K562 (cell line): ENCODE data around the gene KLF13. TPM values are rescaled to one million over a fixed set of nuclear protein-coding genes. Genes with fewer than 3 reads are reported as not detected.

ENCODE experiments used
- ATAC-seq: fragments of 200-7000 bp; cut with Tn5 transposase; 3 replicates; pipeline ENCODE4 v1.9.1; 2020; ENCODE audit warnings: moderate library complexity
- BruUV-seq: library from RNA; stranded (reverse); fragments of 400-500 nt; replicated peaks from 2 replicates; lab custom pipeline; 2021; lab: Mats Ljungman, UMichigan
- CTCF ChIA-PET: fragments of 300-600 bp; formaldehyde crosslinking; extraction: SDS; loops from one replicate; lab custom pipeline; 2021; ENCODE audit warnings: low intra/inter-chr PET ratio; lab: Yijun Ruan, JAX
- POLR2A ChIA-PET: fragments of 300-600, 350-650 bp; sonication (Branson Sonifier 250); formaldehyde crosslinking; extraction: SDS; loops from one replicate; lab custom pipeline; 2021; ENCODE audit warnings: antibody characterized with exemption, inconsistent platforms; lab: Yijun Ruan, JAX
- DNase-seq, 4 experiments: peaks; one replicate each; pipeline versions ENCODE4 v3.0.0 to v3.0.0-alpha.2; 2011 to 2018; ENCODE audit warnings: low spot score in 3 of 4, mixed read lengths in 3 of 4; ENCODE audit errors: extremely low read depth in 1 of 4
- FAIRE-seq: peaks from 2 replicates; lab custom pipeline; 2011; peaks lifted over from hg19 to GRCh38; lab: Jason Lieb, UNC
- H2AFZ ChIP-seq: 2 replicates; pipeline ENCODE4 v1.6.0; 2011; ENCODE audit warnings: low read depth, low read length, control low read depth, inconsistent platforms
- H3K27ac ChIP-seq: fragments of 200-600 bp; 3 replicates; pipeline ENCODE4 v1.8.0; 2011; ENCODE audit warnings: low read depth, mild to moderate bottlenecking, control low read depth, inconsistent platforms, low read length, moderate library complexity, mixed read lengths; ENCODE audit errors: extremely low read depth
- H3K27me3 ChIP-seq, 2 experiments: fragments of 300-600 bp in 1 of 2; 2 replicates in 1 of 2; 3 replicates in 1 of 2; pipeline versions ENCODE4 v1.6.0 to v1.8.0; 2011; ENCODE audit warnings: inconsistent platforms in 2 of 2, low read length in 2 of 2, mild to moderate bottlenecking in 1 of 2, mixed read lengths in 1 of 2, moderate library complexity in 1 of 2; ENCODE audit not compliant: control insufficient read depth in 2 of 2, insufficient read depth in 2 of 2
- H3K36me3 ChIP-seq: fragments of 300-600 bp; 3 replicates; pipeline ENCODE4 v1.8.0; 2011; ENCODE audit warnings: mild to moderate bottlenecking, low read length, inconsistent platforms; ENCODE audit not compliant: control insufficient read depth, insufficient read depth
- H3K4me1 ChIP-seq, 2 experiments: fragments of 200-600 bp in 1 of 2; replicated peaks in 1 of 2; 2 replicates in 1 of 2; 3 replicates in 1 of 2; pipeline versions ENCODE4 v1.5.1 to v1.8.0; 2011; ENCODE audit warnings: inconsistent platforms in 2 of 2, low read length in 2 of 2, mild to moderate bottlenecking in 1 of 2, mixed read lengths in 1 of 2, moderate library complexity in 1 of 2; ENCODE audit not compliant: control insufficient read depth in 2 of 2, insufficient read depth in 2 of 2
- H3K4me2 ChIP-seq: 2 replicates; pipeline ENCODE4 v1.6.1; 2011; ENCODE audit warnings: low read length, control low read depth, inconsistent platforms, mixed read lengths; ENCODE audit not compliant: insufficient read depth
- H3K4me3 ChIP-seq: fragments of 200-600 bp; sonication (generic), shearing (Covaris generic); 2 replicates; pipeline ENCODE4 v1.5.1; 2016; ENCODE audit warnings: control low read depth, inconsistent platforms
- H3K79me2 ChIP-seq: fragments of 200-600 bp; 3 replicates; pipeline ENCODE4 v1.8.0; 2011; ENCODE audit warnings: low read length, inconsistent platforms; ENCODE audit not compliant: control insufficient read depth, insufficient read depth
- H3K9ac ChIP-seq, 2 experiments: 2 replicates each; pipeline versions ENCODE4 v1.6.0 to v1.6.1; 2011; ENCODE audit warnings: low read depth in 2 of 2, low read length in 2 of 2, control low read depth in 1 of 2, inconsistent platforms in 1 of 2, mild to moderate bottlenecking in 1 of 2, mixed read lengths in 1 of 2; ENCODE audit not compliant: insufficient read depth in 1 of 2
- H3K9me1 ChIP-seq: one replicate; pipeline ENCODE4 v1.6.0; 2011; ENCODE audit warnings: inconsistent platforms, mild to moderate bottlenecking, low read length, moderate library complexity; ENCODE audit not compliant: control insufficient read depth, insufficient read depth
- H3K9me3 ChIP-seq: replicated peaks from 2 replicates; pipeline ENCODE4 v1.5.1; 2011; ENCODE audit warnings: low read depth, low read length, inconsistent platforms; ENCODE audit not compliant: control insufficient read depth, insufficient read depth
- H4K20me1 ChIP-seq: replicated peaks from 2 replicates; pipeline ENCODE4 v1.6.1; 2011; ENCODE audit warnings: low read length, inconsistent platforms, mixed read lengths; ENCODE audit not compliant: control insufficient read depth, insufficient read depth
- MXD1 ChIP-seq: fragments of 250-450 bp; sonication (Bioruptor Pico); IDR thresholded peaks from 2 replicates; pipeline ENCODE4 v1.8.0; 2021; ENCODE audit warnings: borderline replicate concordance, mild to moderate bottlenecking, moderate library complexity; ENCODE audit not compliant: poor library complexity, severe bottlenecking
- RHOXF2B ChIP-seq: fragments of 250-450 bp; sonication (Bioruptor Pico); conservative IDR thresholded peaks from 2 replicates; pipeline ENCODE4 v1.5.1; 2021
- TOE1 ChIP-seq, 2 experiments: fragments of 450-650 bp in 1 of 2; sonication (generic) in 1 of 2; formaldehyde crosslinking in 1 of 2; IDR thresholded peaks; 2 replicates each; pipeline versions ENCODE4 v1.7.1 to v1.8.0; 2016 to 2022; ENCODE audit warnings: borderline replicate concordance in 2 of 2, mild to moderate bottlenecking in 2 of 2, antibody characterized with exemption in 1 of 2, inconsistent platforms in 1 of 2, low read depth in 1 of 2, missing genetic modification reagents in 1 of 2, moderate library complexity in 1 of 2
- USF1 ChIP-seq: sonication (generic); formaldehyde crosslinking; IDR thresholded peaks from 2 replicates; pipeline ENCODE4 v1.9.0; 2022; ENCODE audit warnings: mild to moderate bottlenecking, missing genetic modification reagents
- WGBS: fragments of 100-300 bp; shearing (Covaris generic); methylation state at CpG from one replicate; pipeline ENCODE4 v1.1.6; 2016; ENCODE audit warnings: low coverage, mixed read lengths; ENCODE audit not compliant: insufficient coverage; ENCODE audit errors: missing lambda C conversion rate; 5-methylcytosine and 5-hydroxymethylcytosine counted together
- in situ Hi-C: fragments of 300-500 bp; cut with MboI; formaldehyde crosslinking; loops from 4 replicates; pipeline ENCODE4 v1.15.0; 2018; ENCODE audit warnings: inconsistent platforms, mixed read lengths
- intact Hi-C: fragments of 100-400 bp; cut with micrococcal nuclease; formaldehyde crosslinking; loops from 2 replicates; pipeline ENCODE4 v1.14.2; 2022
- polyA plus RNA-seq, 8 experiments: library from polyadenylated mRNA; depleted of rRNA in 4 of 8; stranded (reverse) in 5 of 8; unstranded in 3 of 8; fragments of >200 nt; fragmentation: Nextera tagmentation in 2 of 8; fragmentation: Illumina TruSeq in 1 of 8; extraction: Ambion mirVana in 2 of 8; extraction: Trizol in 1 of 8; gene quantifications; 2 replicates each; pipeline versions ENCODE4 v1.2.1 to v1.2.3, GENCODE V29; 2011 to 2014; ENCODE audit warnings: inconsistent platforms in 1 of 8, missing spikeins in 1 of 8
- total RNA-seq, 7 experiments: library from RNA; depleted of rRNA in 6 of 7; stranded (reverse); fragments of >200 nt in 6 of 7; fragmentation: Illumina TruSeq in 2 of 7; extraction: Trizol in 2 of 7; gene quantifications; 2 replicates each; pipeline versions ENCODE4 v1.2.1 to v1.2.3, GENCODE V29; 2011 to 2021; ENCODE audit warnings: low replicate concordance in 1 of 7

KLF13 gene
- total and polyA plus RNA-seq, 9 of the 15 experiments (the other 6 are each of a cell fraction or from before 2014, with no cell fraction given), result 1.8 to 10.5 (median 4.8) TPM

GRCh38 chr15:31338318-31338878, 11.8 kb downstream of the KLF13 start:
- ATAC-seq, result no peak
- H3K4me2 ChIP-seq, result no peak overlapping the region

More at GRCh38 chr15:31338318-31338878, 11.8 kb downstream of the KLF13 start:
- TF ChIP-seq RHOXF2B (no peak), TOE1 (IDR thresholded peaks at IDR 0.05; ENCODE audit: borderline replicate concordance) (no peak), TOE1 (CRISPR knock-in tag; IDR thresholded peaks at IDR 0.05; ENCODE audit: borderline replicate concordance, low read depth) (no peak), USF1 (CRISPR knock-in tag) (no peak), MXD1 (CRISPR knock-in tag) (no peak)
- CTCF ChIA-PET, result no interaction called here
- Histone ChIP-seq H4K20me1 (peaks cover 30% of the 10 kb centered on the region), H3K9me1 (peaks cover 2% of the 10 kb centered on the region), H3K27ac (no peak overlapping the region), H2AFZ (no peak overlapping the region), H3K27me3 (peaks cover 0 to 7% of the 10 kb centered on the region in 2 experiments; a peak in 2 of 5 replicates), H3K79me2 (no peaks in the 10 kb centered on the region; the same call in 2 of the 3 replicates), H3K9me3 (no peaks in the 10 kb centered on the region), H3K9ac (no peak overlapping the region), H3K4me3 (no peak overlapping the region), H3K36me3 (no peaks in the 10 kb centered on the region), H3K4me1 (peaks cover 0 to 17% of the 10 kb centered on the region in 2 experiments; a peak in 3 of 5 replicates)
- BruUV-seq, result no TSS peak
- in situ Hi-C loops (no loop called here), intact Hi-C loops (no loop called here)
- 31% methylated on average over 9 of the region's 9 CpGs for WGBS
- FAIRE-seq, result no peak
- DNase-seq, result no peak
- POLR2A ChIA-PET, result interaction anchor here (0.5 to 1.0 kb wide), 3 partner anchors 9 to 48 kb away, joined by 3 read pairs; no protein-coding TSS in a partner anchor
